HS-5 (cell line): ENCODE measurements around the gene LINGO1.

Experiments used
- DNase-seq: peaks from one replicate; pipeline ENCODE4 v3.0.0-alpha.2; 2012; ENCODE audit warnings: low read depth

Gene LINGO1

GRCh38 chr15:77617476-77618230 is 15.1 kb downstream of the LINGO1 start:
- no peak for DNase-seq

- DNase-seq, result no peak
These were observed 16.6 kb downstream of the LINGO1 start for GRCh38 chr15:77616072-77616471.

GRCh38 chr15:77615472-77615871 is 17.2 kb downstream of the LINGO1 start:
- DNase-seq, result no peak

DNA sequence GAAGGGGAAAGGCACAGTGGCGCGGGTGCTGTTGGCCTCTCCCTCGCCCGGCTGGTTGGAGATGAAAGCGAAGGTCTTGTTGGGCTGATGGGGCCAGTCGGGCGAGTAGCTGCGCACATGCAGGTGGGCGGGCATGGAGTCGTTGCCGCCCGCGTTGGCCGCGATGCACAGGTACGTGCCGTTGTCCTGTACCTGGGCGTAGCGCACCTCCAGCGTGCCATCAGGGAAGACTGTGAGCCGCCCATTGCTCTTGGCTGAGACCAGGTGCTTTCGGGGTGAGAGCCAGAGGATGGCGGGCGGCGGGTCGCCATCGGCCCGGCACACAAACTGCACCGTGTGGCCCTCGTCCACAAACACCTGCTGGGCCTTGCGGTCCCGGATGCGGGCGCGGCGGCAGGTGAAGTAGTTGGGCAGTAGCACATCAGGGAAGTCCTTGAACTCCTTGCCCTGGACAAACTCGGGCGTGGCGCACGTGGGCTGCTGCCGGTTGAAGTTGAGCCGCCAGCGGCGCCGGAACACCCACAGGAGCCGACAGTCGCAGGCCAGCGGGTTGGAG is 18.4 kb downstream of the LINGO1 start:
- no peak for DNase-seq

DNA sequence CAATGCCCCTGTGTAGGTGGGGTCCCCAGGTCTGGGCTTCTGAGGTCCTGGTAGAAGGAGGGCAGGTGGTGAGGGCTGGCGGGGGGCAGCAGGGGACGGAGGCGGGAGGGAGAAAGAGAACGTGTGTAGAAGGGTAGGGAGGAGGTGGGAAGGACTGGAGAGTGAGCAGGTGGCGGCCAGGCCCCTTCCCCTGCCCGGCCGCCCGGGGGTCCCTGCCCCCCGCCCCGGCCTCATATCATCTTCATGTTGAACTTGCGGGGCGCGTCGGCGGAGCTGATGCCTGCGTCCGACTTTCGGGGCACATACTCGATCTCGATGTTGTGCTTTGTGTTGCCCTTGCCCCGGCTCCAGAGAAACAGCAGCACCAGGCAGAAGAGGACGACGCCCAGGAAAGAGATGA is 18.9 kb downstream of the LINGO1 start:
- DNase-seq, result no peak

DNA sequence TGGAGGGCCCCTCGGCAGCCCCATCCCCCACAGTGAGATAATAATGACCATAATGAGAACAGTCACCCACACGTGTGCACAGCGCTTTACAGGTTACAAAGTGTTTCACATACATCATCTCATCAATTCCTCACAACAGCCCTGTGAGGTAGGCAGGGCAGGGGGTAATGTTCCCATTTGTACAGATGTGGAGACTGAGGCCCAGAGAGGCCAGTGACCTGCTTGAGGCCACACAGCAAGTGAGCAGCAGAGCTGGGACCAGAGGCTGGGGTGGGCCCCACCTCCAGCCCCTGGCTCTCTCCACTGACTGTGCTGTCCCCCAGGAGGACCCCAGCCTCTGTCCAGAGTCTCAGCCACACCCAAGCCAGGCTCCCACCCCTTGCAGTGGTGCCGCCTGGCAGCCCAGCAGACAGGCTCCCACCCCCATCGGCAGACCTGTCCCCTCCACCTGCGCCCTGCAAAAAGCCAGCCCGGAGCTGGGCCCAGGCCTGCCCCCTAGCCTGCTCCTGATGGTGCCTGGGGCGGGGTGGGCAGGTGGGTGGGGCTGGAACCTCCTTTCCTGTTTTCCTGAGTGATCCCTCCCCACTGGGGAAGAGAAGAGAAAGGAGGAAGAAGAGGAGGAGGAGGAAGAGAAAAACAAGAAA is 19.6 kb downstream of the LINGO1 start:
- no peak for DNase-seq

DNA sequence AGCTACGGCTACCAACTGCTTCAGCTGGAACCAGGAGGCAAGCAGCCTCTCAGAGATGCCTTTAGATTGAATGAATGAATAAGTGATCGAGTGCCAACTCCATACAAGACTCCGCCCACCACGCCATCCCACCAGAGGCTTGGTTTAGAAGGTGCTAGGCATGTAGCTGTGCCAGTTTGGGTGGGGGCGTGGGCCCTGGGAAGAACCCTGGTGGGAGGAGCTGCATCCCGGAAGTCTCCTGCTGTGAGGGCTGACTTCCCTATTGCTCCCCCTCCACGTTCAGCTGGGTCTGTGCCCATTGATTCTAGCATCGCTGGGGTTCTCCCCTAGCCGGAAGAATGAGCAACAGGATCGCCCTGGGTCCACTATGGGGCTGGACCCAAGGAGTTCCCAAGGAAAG is 20.9 kb downstream of the LINGO1 start:
- no peak for DNase-seq

GRCh38 chr15:77610731-77611130 is 22.0 kb downstream of the LINGO1 start:
- DNase-seq, result no peak

- no peak for DNase-seq
These were observed 23.2 kb downstream of the LINGO1 start for GRCh38 chr15:77609558-77609957.

GRCh38 chr15:77608774-77609173 is 23.9 kb downstream of the LINGO1 start:
- no peak for DNase-seq

DNA sequence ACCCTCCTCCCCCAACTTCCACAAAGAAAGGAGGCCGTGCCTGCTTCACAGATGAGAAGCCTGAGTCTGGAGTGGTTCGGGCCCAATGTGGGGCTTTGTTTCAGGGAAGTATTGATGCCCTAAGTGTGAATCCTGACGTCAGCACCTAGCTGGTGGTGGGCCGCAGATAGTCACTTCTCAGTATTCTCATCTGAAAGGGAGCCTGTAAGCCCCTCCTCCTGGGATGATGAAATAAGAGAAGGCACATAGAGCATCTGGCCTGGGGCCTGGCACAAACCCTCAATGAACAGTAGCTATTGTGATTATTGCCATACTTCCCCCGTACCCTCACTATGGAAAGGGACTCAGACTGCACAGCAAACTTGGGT is 24.8 kb downstream of the LINGO1 start:
- no peak for DNase-seq

- DNase-seq, result no peak
These were observed 25.4 kb downstream of the LINGO1 start for GRCh38 chr15:77607111-77607893.

- DNase-seq, result no peak
These were observed 26.3 kb downstream of the LINGO1 start for GRCh38 chr15:77606142-77607034.

DNA sequence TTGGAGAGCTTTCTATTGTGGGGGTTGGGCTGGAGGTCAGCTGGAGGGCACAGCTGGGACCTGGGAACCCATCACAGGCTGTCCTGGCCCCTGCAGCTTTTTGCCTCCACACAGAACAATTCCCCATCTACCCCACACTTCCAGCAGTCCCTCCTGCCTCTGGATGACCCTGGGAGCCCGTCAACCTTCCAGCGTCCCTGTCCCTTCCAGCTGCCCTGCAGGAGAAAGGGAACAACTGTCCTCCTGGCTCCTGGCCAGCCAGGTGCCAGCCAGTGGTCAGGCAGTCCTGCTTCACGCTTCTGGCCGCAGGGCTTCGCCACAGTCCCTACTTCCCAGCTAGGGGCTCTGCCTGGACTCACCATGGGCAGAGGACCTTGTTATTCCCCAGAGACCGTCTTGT is 27.2 kb downstream of the LINGO1 start:
- no peak for DNase-seq

GRCh38 chr15:77604973-77605372 is 27.7 kb downstream of the LINGO1 start:
- DNase-seq, result no peak

DNA sequence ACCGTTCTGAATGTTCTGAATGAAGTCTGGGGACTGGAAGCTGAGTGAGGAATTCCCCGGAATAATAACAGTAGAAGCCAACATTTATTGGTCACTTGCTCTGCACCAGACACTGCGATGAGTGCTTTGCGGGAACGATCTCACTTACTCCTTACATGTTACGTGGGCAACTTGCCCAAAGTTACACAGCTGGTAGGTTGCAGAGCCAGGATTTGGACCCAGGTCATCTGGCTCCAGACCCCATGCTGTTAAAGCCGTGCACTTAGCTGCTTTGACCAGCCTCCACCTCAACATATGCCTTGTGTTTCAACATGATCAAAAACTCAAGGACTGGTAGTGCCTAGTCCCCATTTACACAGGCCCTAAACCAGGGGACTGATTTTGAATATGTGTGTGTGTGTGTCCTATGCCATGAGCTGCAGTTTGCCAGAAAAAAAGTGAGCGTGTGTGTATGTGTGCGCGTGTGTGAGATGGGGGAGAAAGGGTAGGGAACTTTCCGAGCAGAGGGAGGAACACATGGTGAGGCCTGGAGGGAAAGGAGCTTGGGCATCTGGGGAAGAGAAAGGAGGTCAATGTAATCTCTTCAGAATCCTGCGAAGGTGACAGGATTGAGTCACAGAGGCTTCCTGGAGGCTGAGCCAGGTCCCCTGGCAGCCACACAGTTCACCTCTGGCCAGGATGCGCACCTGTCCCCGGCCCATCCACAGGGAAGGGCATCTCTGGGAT is 28.9 kb downstream of the LINGO1 start:
- DNase-seq, result no peak

DNA sequence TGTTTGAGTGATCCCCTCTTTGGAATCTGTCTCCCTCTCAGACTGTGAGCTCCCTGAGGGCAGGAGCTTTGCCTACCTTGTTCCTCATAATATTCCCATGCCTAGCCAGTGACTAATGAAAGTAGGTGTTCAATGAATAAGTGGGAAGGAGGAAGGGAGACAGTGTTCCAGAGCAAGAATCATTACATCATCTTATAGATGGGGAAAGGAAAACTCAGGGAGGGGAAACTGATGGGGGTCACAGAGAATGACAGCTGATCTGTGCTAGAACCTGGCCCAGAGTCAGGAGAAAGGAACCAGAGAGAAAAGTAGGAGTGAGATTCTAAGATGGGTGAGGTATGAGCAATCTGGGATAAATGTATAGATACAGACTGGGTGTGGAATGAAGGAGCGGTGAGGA is 29.9 kb downstream of the LINGO1 start:
- DNase-seq, result no peak

- DNase-seq, result no peak
These were observed 32.8 kb downstream of the LINGO1 start for GRCh38 chr15:77599899-77600298.

GRCh38 chr15:77599357-77599756 is 33.4 kb downstream of the LINGO1 start:
- DNase-seq, result no peak

- no peak for DNase-seq
These were observed 34.1 kb downstream of the LINGO1 start for GRCh38 chr15:77598644-77599043.

GRCh38 chr15:77597804-77598453 is 34.8 kb downstream of the LINGO1 start:
- no peak for DNase-seq
